ENCODE measurements around the gene INTS7. TPM values are rescaled to one million over a fixed set of nuclear protein-coding genes. Genes with fewer than 3 reads are reported as not detected.

INTS7 gene
- total RNA-seq, 1 experiment from 2014 or later, result 35.5 TPM

- intact Hi-C loops (cut with micrococcal nuclease; ENCODE audit: unreplicated experiment) (no loop called here), in situ Hi-C loops (cut with HindIII; ENCODE audit: low pct_unique_long_range_greater_than_20kb, low sequenced_read_pairs) (no loop called here)
- H3K36me3 ChIP-seq (ENCODE audit: control insufficient read depth, insufficient read depth, low read length), result no peaks in the 10 kb centered on the region
- no peaks in the 10 kb centered on the region for H3K9me3 ChIP-seq (ENCODE audit: control insufficient read depth, insufficient read depth, low read depth, low read length)
- no peak for ATAC-seq
- peaks cover 6% of the 10 kb centered on the region; the same call in 1 of the 2 replicates for H3K4me1 ChIP-seq (ENCODE audit: control insufficient read depth, insufficient read depth, low read length)
- no peak overlapping the region for H3K4me3 ChIP-seq (ENCODE audit: low read depth in 2 of 2, low read length in 2 of 2)
- no peaks in the 10 kb centered on the region for H3K27me3 ChIP-seq (ENCODE audit: control insufficient read depth, insufficient read depth, low read length)
- no peak for DNase-seq (ENCODE audit: low read depth, low spot score)
- CTCF ChIA-PET, result no interaction called here
- no peak overlapping the region for H3K27ac ChIP-seq (ENCODE audit: low read length)
- POLR2A ChIA-PET, result no interaction called here
- BruUV-seq (replicated peaks), result no TSS peak
- TF ChIP-seq POLR2AphosphoS5 (IDR thresholded peaks at IDR 0.05; ENCODE audit: low read depth, low read length) (no peak), REST (IDR thresholded peaks at IDR 0.05; ENCODE audit: insufficient read depth in 1 of 2, low read depth in 2 of 2, low read length in 1 of 2) (no peak), TCF7L2 (IDR thresholded peaks at IDR 0.05; ENCODE audit: low read depth, low read length) (no peak), CTCF (IDR thresholded peaks at IDR 0.05) (no peak), SIN3A (IDR thresholded peaks at IDR 0.05; ENCODE audit: borderline replicate concordance, insufficient read depth, low read depth, low read length) (no peak)
These were observed 142.8 kb downstream of the INTS7 start for GRCh38 chr1:211892577-211892976.

- Histone ChIP-seq H3K36me3 (ENCODE audit: control insufficient read depth, insufficient read depth, low read length) (no peaks in the 10 kb centered on the region), H3K4me1 (ENCODE audit: control insufficient read depth, insufficient read depth, low read length) (peaks cover 6% of the 10 kb centered on the region; the same call in 1 of the 2 replicates), H3K27ac (ENCODE audit: low read length) (no peak overlapping the region), H3K27me3 (ENCODE audit: control insufficient read depth, insufficient read depth, low read length) (no peaks in the 10 kb centered on the region), H3K9me3 (ENCODE audit: control insufficient read depth, insufficient read depth, low read depth, low read length) (no peaks in the 10 kb centered on the region), H3K4me3 (ENCODE audit: low read depth in 2 of 2, low read length in 2 of 2) (no peak overlapping the region)
- TF ChIP-seq TCF7L2 (IDR thresholded peaks at IDR 0.05; ENCODE audit: low read depth, low read length), result no peak
- no peak for TF ChIP-seq CTCF (IDR thresholded peaks at IDR 0.05)
- TF ChIP-seq SIN3A (IDR thresholded peaks at IDR 0.05; ENCODE audit: borderline replicate concordance, insufficient read depth, low read depth, low read length), result no peak
- no peak for TF ChIP-seq POLR2AphosphoS5 (IDR thresholded peaks at IDR 0.05; ENCODE audit: low read depth, low read length)
- TF ChIP-seq REST (IDR thresholded peaks at IDR 0.05; ENCODE audit: insufficient read depth in 1 of 2, low read depth in 2 of 2, low read length in 1 of 2), result no peak
- ChIA-PET POLR2A (no interaction called here), CTCF (no interaction called here)
- no peak for DNase-seq (ENCODE audit: low read depth, low spot score)
- intact Hi-C loops (cut with micrococcal nuclease; ENCODE audit: unreplicated experiment) (no loop called here), in situ Hi-C loops (cut with HindIII; ENCODE audit: low pct_unique_long_range_greater_than_20kb, low sequenced_read_pairs) (no loop called here)
- BruUV-seq (replicated peaks), result no TSS peak
- ATAC-seq, result no peak
These were observed 143.6 kb downstream of the INTS7 start for GRCh38 chr1:211891708-211892107.

Small RNA genes lying within 50 kb of the gene (microRNA-seq; reads per million reads assigned to microRNA genes)
- not detected for gene MIR3122 (ENCODE audit: unreplicated experiment)

Other genes starting within 250 kb of the INTS7 start
- 85.4 TPM for gene LPGAT1, start 204.8 kb downstream of the INTS7 start, total RNA-seq (2021; ENCODE audit: unreplicated experiment)
- gene DTL, start 191 bp upstream of the INTS7 start, total RNA-seq (2021; ENCODE audit: unreplicated experiment), result 26.7 TPM
- gene PPP2R5A, start 249.9 kb upstream of the INTS7 start, total RNA-seq (2021; ENCODE audit: unreplicated experiment), result 44.3 TPM